ENCODE results near the gene UACA.

DNA sequence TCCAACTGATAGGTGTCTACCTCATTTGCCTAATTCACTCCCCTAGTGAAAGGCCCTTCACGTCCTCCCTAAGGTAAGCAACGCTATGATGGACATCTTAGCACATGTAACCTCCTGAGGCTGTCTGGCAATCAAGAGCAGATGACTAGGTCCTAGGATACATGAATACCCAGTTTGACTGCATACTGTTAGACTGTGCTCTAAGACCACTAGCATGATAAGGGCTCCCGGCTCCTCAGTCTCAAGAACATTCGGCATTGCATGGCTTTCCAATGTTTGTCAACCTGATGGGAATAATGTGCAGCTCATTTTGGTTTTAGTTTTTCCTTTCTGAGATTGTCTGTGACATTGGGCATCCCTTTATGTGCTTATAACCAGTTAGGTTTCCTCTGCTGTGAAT lies 152.1 kb downstream of the UACA start:
- no peak for TF ChIP-seq EZH2 (IDR thresholded peaks at IDR 0.05)
- TF ChIP-seq FOXP2 (optimal IDR thresholded peaks at IDR 0.05; ENCODE audit: control extremely low read depth, extremely low read length, insufficient read depth), result no peak

Measured in SK-N-MC (cell line).